Astrocyte (in vitro differentiated cells and primary cell): ENCODE results near the gene DLL4. TPM values are rescaled to one million over a fixed set of nuclear protein-coding genes. Genes with fewer than 3 reads are reported as not detected.

Source experiments
- DNase-seq: peaks from one replicate; pipeline ENCODE4 v3.0.0-alpha.2; 2010; ENCODE audit warnings: low read depth
- FAIRE-seq: peaks from 2 replicates; lab custom pipeline; 2011; peaks lifted over from hg19 to GRCh38; lab: Jason Lieb, UNC
- H2AFZ ChIP-seq: 2 replicates; pipeline ENCODE4 v1.6.0; 2012; ENCODE audit warnings: low read depth, low read length, inconsistent platforms
- H3K27ac ChIP-seq: 2 replicates; pipeline ENCODE4 v1.5.1; 2011; ENCODE audit warnings: low read depth, low read length, inconsistent platforms
- H3K27me3 ChIP-seq: 2 replicates; pipeline ENCODE4 v1.6.0; 2011; ENCODE audit warnings: low read length, inconsistent platforms; ENCODE audit not compliant: insufficient read depth
- H3K36me3 ChIP-seq: 2 replicates; pipeline ENCODE4 v1.5.1; 2011; ENCODE audit warnings: low read length, inconsistent platforms; ENCODE audit not compliant: insufficient read depth
- H3K4me1 ChIP-seq: 2 replicates; pipeline ENCODE4 v1.5.1; 2011; ENCODE audit warnings: low read length, inconsistent platforms; ENCODE audit not compliant: insufficient read depth
- H3K4me2 ChIP-seq: 2 replicates; pipeline ENCODE4 v1.6.0; 2012; ENCODE audit warnings: low read length, inconsistent platforms
- H3K4me3 ChIP-seq: 2 replicates; pipeline ENCODE4 v1.5.1; 2011; ENCODE audit warnings: low read depth, mild to moderate bottlenecking, low read length, inconsistent platforms; ENCODE audit not compliant: insufficient read depth
- H3K79me2 ChIP-seq: 2 replicates; pipeline ENCODE4 v1.6.0; 2012; ENCODE audit warnings: mild to moderate bottlenecking, low read length, inconsistent platforms; ENCODE audit not compliant: insufficient read depth
- H3K9ac ChIP-seq: 2 replicates; pipeline ENCODE4 v1.6.0; 2012; ENCODE audit warnings: mild to moderate bottlenecking, low read length, inconsistent platforms
- H3K9me3 ChIP-seq: 2 replicates; pipeline ENCODE4 v1.5.1; 2012; ENCODE audit warnings: low read depth, mild to moderate bottlenecking, low read length, inconsistent platforms; ENCODE audit not compliant: insufficient read depth
- H4K20me1 ChIP-seq: 2 replicates; pipeline ENCODE4 v1.6.0; 2012; ENCODE audit warnings: low read length, inconsistent platforms; ENCODE audit not compliant: insufficient read depth
- H3K27ac Mint-ChIP-seq: one replicate; pipeline ENCODE4 v1.8.0; 2021; ENCODE audit warnings: mild to moderate bottlenecking, mixed read lengths; ENCODE audit not compliant: unreplicated experiment
- H3K27me3 Mint-ChIP-seq: one replicate; pipeline ENCODE4 v1.8.0; 2021; ENCODE audit warnings: low read depth, mixed read lengths; ENCODE audit not compliant: unreplicated experiment
- H3K36me3 Mint-ChIP-seq: one replicate; pipeline ENCODE4 v1.8.0; 2021; ENCODE audit warnings: low read depth, mixed read lengths; ENCODE audit not compliant: unreplicated experiment
- H3K4me1 Mint-ChIP-seq: one replicate; pipeline ENCODE4 v1.8.0; 2021; ENCODE audit warnings: low read depth, mixed read lengths; ENCODE audit not compliant: unreplicated experiment
- H3K4me3 Mint-ChIP-seq: one replicate; pipeline ENCODE4 v1.8.0; 2021; ENCODE audit warnings: mild to moderate bottlenecking, moderate library complexity, mixed read lengths; ENCODE audit not compliant: unreplicated experiment
- H3K9me3 Mint-ChIP-seq: one replicate; pipeline ENCODE4 v1.8.0; 2021; ENCODE audit warnings: mild to moderate bottlenecking, mixed read lengths; ENCODE audit not compliant: unreplicated experiment
- CTCF ChIP-seq: IDR thresholded peaks from 2 replicates; pipeline ENCODE4 v1.5.1; 2011; ENCODE audit warnings: low read depth, mild to moderate bottlenecking, inconsistent platforms, low read length, moderate library complexity; ENCODE audit not compliant: insufficient read depth
- EZH2 ChIP-seq: IDR thresholded peaks from 2 replicates; pipeline ENCODE4 v1.6.1; 2012; ENCODE audit warnings: mild to moderate bottlenecking, low read length, inconsistent platforms; ENCODE audit not compliant: insufficient read depth
- total RNA-seq: library from RNA; stranded (reverse); gene quantifications from 2 replicates; pipeline ENCODE4 v1.2.1, GENCODE V29; 2021

Gene DLL4
- total RNA-seq, 1 donor from 2014 or later = 0.09 TPM

GRCh38 chr15:40891810-40892446 is 37.2 kb upstream of the DLL4 start:
- TF ChIP-seq EZH2 (no peak), CTCF (peak; percentile 74)

GRCh38 chr15:40892447-40893012 is 36.6 kb upstream of the DLL4 start:
- Histone ChIP-seq H3K9ac (no peak overlapping the region), H4K20me1 (peaks cover 14% of the 10 kb centered on the region), H3K4me1 (peaks cover 14% of the 10 kb centered on the region), H3K4me3 (no peak overlapping the region), H3K4me2 (no peak overlapping the region), H3K9me3 (no peaks in the 10 kb centered on the region), H3K79me2 (peaks cover 27% of the 10 kb centered on the region), H3K27me3 (no peaks in the 10 kb centered on the region), H3K36me3 (peaks cover 11% of the 10 kb centered on the region), H2AFZ (no peak overlapping the region), H3K27ac (no peak overlapping the region)
- Mint-ChIP-seq H3K4me3 (peak overlapping the region; percentile 74), H3K9me3 (no peaks in the 10 kb centered on the region), H3K36me3 (peaks cover under 1% of the 10 kb centered on the region), H3K4me1 (peaks cover 11% of the 10 kb centered on the region), H3K27ac (no peak overlapping the region), H3K27me3 (peaks cover 9% of the 10 kb centered on the region)
- DNase-seq = no peak
- no peak for FAIRE-seq
- TF ChIP-seq CTCF (no peak), EZH2 (no peak)

More at GRCh38 chr15:40891810-40892446, 37.2 kb upstream of the DLL4 start:
- Histone ChIP-seq H3K79me2 (peaks cover 23% of the 10 kb centered on the region), H4K20me1 (peaks cover 14% of the 10 kb centered on the region), H3K27ac (no peak overlapping the region), H3K27me3 (no peaks in the 10 kb centered on the region), H3K36me3 (peaks cover 8% of the 10 kb centered on the region), H3K4me1 (peaks cover 14% of the 10 kb centered on the region), H3K4me2 (no peak overlapping the region), H2AFZ (no peak overlapping the region), H3K9me3 (no peaks in the 10 kb centered on the region), H3K4me3 (no peak overlapping the region), H3K9ac (no peak overlapping the region)
- peaks cover 11% of the 10 kb centered on the region for H3K4me1 Mint-ChIP-seq
- no peak for DNase-seq
- FAIRE-seq = no peak
- no peaks in the 10 kb centered on the region for H3K9me3 Mint-ChIP-seq
- H3K4me3 Mint-ChIP-seq = no peak overlapping the region
- peaks cover 9% of the 10 kb centered on the region for H3K27me3 Mint-ChIP-seq
- no peaks in the 10 kb centered on the region for H3K36me3 Mint-ChIP-seq
- H3K27ac Mint-ChIP-seq = no peak overlapping the region
